K562 (cell line): ENCODE results near the gene TBL2. TPM values are rescaled to one million over a fixed set of nuclear protein-coding genes. Genes with fewer than 3 reads are reported as not detected.
A peak's percentile ranks its signal among the peaks of the same experiment; 100 is the strongest.
"Not testable (repeated sequence)": the region's sequence is repeated elsewhere in the genome, so short reads cannot be mapped to it uniquely, and the experiment has no call there.

Source experiments
- ATAC-seq: fragments of 200-7000 bp; cut with Tn5 transposase; 3 replicates; pipeline ENCODE4 v1.9.1; 2020; ENCODE audit warnings: moderate library complexity
- BruUV-seq: library from RNA; stranded (reverse); fragments of 400-500 nt; replicated peaks from 2 replicates; lab custom pipeline; 2021; lab: Mats Ljungman, UMichigan
- CTCF ChIA-PET: fragments of 300-600 bp; formaldehyde crosslinking; extraction: SDS; loops from one replicate; lab custom pipeline; 2021; ENCODE audit warnings: low intra/inter-chr PET ratio; lab: Yijun Ruan, JAX
- POLR2A ChIA-PET: fragments of 300-600, 350-650 bp; sonication (Branson Sonifier 250); formaldehyde crosslinking; extraction: SDS; loops from one replicate; lab custom pipeline; 2021; ENCODE audit warnings: antibody characterized with exemption, inconsistent platforms; lab: Yijun Ruan, JAX
- DNase-seq, 4 experiments: peaks; one replicate each; pipeline versions ENCODE4 v3.0.0 to v3.0.0-alpha.2; 2011 to 2018; ENCODE audit warnings: low spot score in 3 of 4, mixed read lengths in 3 of 4; ENCODE audit errors: extremely low read depth in 1 of 4
- FAIRE-seq: peaks from 2 replicates; lab custom pipeline; 2011; peaks lifted over from hg19 to GRCh38; lab: Jason Lieb, UNC
- H2AFZ ChIP-seq: 2 replicates; pipeline ENCODE4 v1.6.0; 2011; ENCODE audit warnings: low read depth, low read length, control low read depth, inconsistent platforms
- H3K27ac ChIP-seq: fragments of 200-600 bp; 3 replicates; pipeline ENCODE4 v1.8.0; 2011; ENCODE audit warnings: low read depth, mild to moderate bottlenecking, control low read depth, inconsistent platforms, low read length, moderate library complexity, mixed read lengths; ENCODE audit errors: extremely low read depth
- H3K27me3 ChIP-seq, 2 experiments: fragments of 300-600 bp in 1 of 2; 2 replicates in 1 of 2; 3 replicates in 1 of 2; pipeline versions ENCODE4 v1.6.0 to v1.8.0; 2011; ENCODE audit warnings: inconsistent platforms in 2 of 2, low read length in 2 of 2, mild to moderate bottlenecking in 1 of 2, mixed read lengths in 1 of 2, moderate library complexity in 1 of 2; ENCODE audit not compliant: control insufficient read depth in 2 of 2, insufficient read depth in 2 of 2
- H3K36me3 ChIP-seq: fragments of 300-600 bp; 3 replicates; pipeline ENCODE4 v1.8.0; 2011; ENCODE audit warnings: mild to moderate bottlenecking, low read length, inconsistent platforms; ENCODE audit not compliant: control insufficient read depth, insufficient read depth
- H3K4me1 ChIP-seq, 2 experiments: fragments of 200-600 bp in 1 of 2; replicated peaks in 1 of 2; 2 replicates in 1 of 2; 3 replicates in 1 of 2; pipeline versions ENCODE4 v1.5.1 to v1.8.0; 2011; ENCODE audit warnings: inconsistent platforms in 2 of 2, low read length in 2 of 2, mild to moderate bottlenecking in 1 of 2, mixed read lengths in 1 of 2, moderate library complexity in 1 of 2; ENCODE audit not compliant: control insufficient read depth in 2 of 2, insufficient read depth in 2 of 2
- H3K4me2 ChIP-seq: 2 replicates; pipeline ENCODE4 v1.6.1; 2011; ENCODE audit warnings: low read length, control low read depth, inconsistent platforms, mixed read lengths; ENCODE audit not compliant: insufficient read depth
- H3K4me3 ChIP-seq: fragments of 200-600 bp; sonication (generic), shearing (Covaris generic); 2 replicates; pipeline ENCODE4 v1.5.1; 2016; ENCODE audit warnings: control low read depth, inconsistent platforms
- H3K79me2 ChIP-seq: fragments of 200-600 bp; 3 replicates; pipeline ENCODE4 v1.8.0; 2011; ENCODE audit warnings: low read length, inconsistent platforms; ENCODE audit not compliant: control insufficient read depth, insufficient read depth
- H3K9ac ChIP-seq, 2 experiments: 2 replicates each; pipeline versions ENCODE4 v1.6.0 to v1.6.1; 2011; ENCODE audit warnings: low read depth in 2 of 2, low read length in 2 of 2, control low read depth in 1 of 2, inconsistent platforms in 1 of 2, mild to moderate bottlenecking in 1 of 2, mixed read lengths in 1 of 2; ENCODE audit not compliant: insufficient read depth in 1 of 2
- H3K9me1 ChIP-seq: one replicate; pipeline ENCODE4 v1.6.0; 2011; ENCODE audit warnings: inconsistent platforms, mild to moderate bottlenecking, low read length, moderate library complexity; ENCODE audit not compliant: control insufficient read depth, insufficient read depth
- H3K9me3 ChIP-seq: replicated peaks from 2 replicates; pipeline ENCODE4 v1.5.1; 2011; ENCODE audit warnings: low read depth, low read length, inconsistent platforms; ENCODE audit not compliant: control insufficient read depth, insufficient read depth
- H4K20me1 ChIP-seq: replicated peaks from 2 replicates; pipeline ENCODE4 v1.6.1; 2011; ENCODE audit warnings: low read length, inconsistent platforms, mixed read lengths; ENCODE audit not compliant: control insufficient read depth, insufficient read depth
- CBFA2T3 ChIP-seq: fragments of 450-650 bp; IDR thresholded peaks from 2 replicates; pipeline ENCODE4 v1.6.1; 2017
- FOXK2 ChIP-seq, 2 experiments: fragments of 450-650 bp; IDR thresholded peaks in 1 of 2; conservative IDR thresholded peaks in 1 of 2; 2 replicates each; pipeline ENCODE4 v1.6.1; 2016; ENCODE audit warnings: low read depth in 2 of 2, mild to moderate bottlenecking in 1 of 2
- MED1 ChIP-seq: sonication (generic); formaldehyde crosslinking; IDR thresholded peaks from 2 replicates; pipeline ENCODE4 v1.8.1; 2023; ENCODE audit warnings: missing genetic modification reagents, borderline replicate concordance
- PKNOX1 ChIP-seq: fragments of 450-650 bp; IDR thresholded peaks from 2 replicates; pipeline ENCODE4 v1.6.1; 2016
- RBM25 ChIP-seq: fragments of 200-400 bp; formaldehyde crosslinking; IDR thresholded peaks from 2 replicates; pipeline ENCODE4 v1.6.1; 2018; ENCODE audit warnings: low read length, low read depth, moderate library complexity; ENCODE audit not compliant: severe bottlenecking
- ZNF121 ChIP-seq: sonication (generic); formaldehyde crosslinking; conservative IDR thresholded peaks from 2 replicates; pipeline ENCODE4 v1.8.0; 2022; ENCODE audit warnings: missing genetic modification reagents
- WGBS: fragments of 100-300 bp; shearing (Covaris generic); methylation state at CpG from one replicate; pipeline ENCODE4 v1.1.6; 2016; ENCODE audit warnings: low coverage, mixed read lengths; ENCODE audit not compliant: insufficient coverage; ENCODE audit errors: missing lambda C conversion rate; 5-methylcytosine and 5-hydroxymethylcytosine counted together
- in situ Hi-C: fragments of 300-500 bp; cut with MboI; formaldehyde crosslinking; loops from 4 replicates; pipeline ENCODE4 v1.15.0; 2018; ENCODE audit warnings: inconsistent platforms, mixed read lengths
- intact Hi-C: fragments of 100-400 bp; cut with micrococcal nuclease; formaldehyde crosslinking; loops from 2 replicates; pipeline ENCODE4 v1.14.2; 2022
- polyA plus RNA-seq, 8 experiments: library from polyadenylated mRNA; depleted of rRNA in 4 of 8; stranded (reverse) in 5 of 8; unstranded in 3 of 8; fragments of >200 nt; fragmentation: Nextera tagmentation in 2 of 8; fragmentation: Illumina TruSeq in 1 of 8; extraction: Ambion mirVana in 2 of 8; extraction: Trizol in 1 of 8; gene quantifications; 2 replicates each; pipeline versions ENCODE4 v1.2.1 to v1.2.3, GENCODE V29; 2011 to 2014; ENCODE audit warnings: inconsistent platforms in 1 of 8, missing spikeins in 1 of 8
- total RNA-seq, 7 experiments: library from RNA; depleted of rRNA in 6 of 7; stranded (reverse); fragments of >200 nt in 6 of 7; fragmentation: Illumina TruSeq in 2 of 7; extraction: Trizol in 2 of 7; gene quantifications; 2 replicates each; pipeline versions ENCODE4 v1.2.1 to v1.2.3, GENCODE V29; 2011 to 2021; ENCODE audit warnings: low replicate concordance in 1 of 7

TBL2 gene
- total and polyA plus RNA-seq, 9 of the 15 experiments (the other 6 are each of a cell fraction or from before 2014, with no cell fraction given) = 2.5 to 123 (median 49.2) TPM

GRCh38 chr7:73618538-73618937, 40.2 kb upstream of the TBL2 start:
- in situ Hi-C loops (no loop called here), intact Hi-C loops (no loop called here)
- Histone ChIP-seq H3K9ac (peak overlapping the region in 1 of 2 experiments; percentile 84; a peak in 2 of 4 replicates), H3K9me3 (no peaks in the 10 kb centered on the region), H3K4me3 (no peak overlapping the region), H3K9me1 (no peaks in the 10 kb centered on the region), H3K4me1 (peaks cover 27 to 33% of the 10 kb centered on the region in 2 experiments), H3K4me2 (no peak overlapping the region), H3K36me3 (peaks cover 6% of the 10 kb centered on the region; the same call in 2 of the 3 replicates), H4K20me1 (peaks cover 8% of the 10 kb centered on the region; the same call in 1 of the 2 replicates), H3K79me2 (no peaks in the 10 kb centered on the region), H3K27ac (no peak overlapping the region), H2AFZ (no peak overlapping the region), H3K27me3 (no peaks in the 10 kb centered on the region)
- TF ChIP-seq FOXK2 (conservative IDR thresholded peaks at IDR 0.05 in 1 of 2, IDR thresholded peaks at IDR 0.05 in 1 of 2; ENCODE audit: low read depth in 2 of 2) (no peak), CBFA2T3 (0 out of 2 replicates have a peak, but pooled peaks have one; percentile 8), MED1 (CRISPR knock-in tag) (no peak)
- DNase-seq (peak in 3 of 4 experiments; percentile 34 to 61 (median 60)), ATAC-seq (peak; percentile 27), FAIRE-seq (peak; percentile 59)
- CTCF ChIA-PET = no interaction called here
- BruUV-seq = no TSS peak
- POLR2A ChIA-PET = interaction anchor here (0.8 kb wide), 1 partner anchor 75 kb away, joined by 4 read pairs; no protein-coding TSS in a partner anchor
- WGBS = 48% methylated on average over 4 of the region's 4 CpGs

GRCh38 chr7:73617520-73617919, 39.1 kb upstream of the TBL2 start:
- H3K27ac ChIP-seq, CTCF ChIA-PET, H3K4me3 ChIP-seq, in situ Hi-C loops, H3K9me1 ChIP-seq, BruUV-seq, H2AFZ ChIP-seq, H4K20me1 ChIP-seq, ATAC-seq, H3K4me2 ChIP-seq, H3K27me3 ChIP-seq, H3K36me3 ChIP-seq, intact Hi-C loops, H3K79me2 ChIP-seq, DNase-seq, H3K9ac ChIP-seq, FAIRE-seq, H3K9me3 ChIP-seq: not testable (repeated sequence)
- POLR2A ChIA-PET = interaction anchor here (1.2 to 2.0 kb wide), 2 partner anchors 10 to 26 kb away, joined by 4 read pairs; no protein-coding TSS in a partner anchor
- 79% methylated on average over 9 of the region's 9 CpGs for WGBS
- TF ChIP-seq ZNF121 (CRISPR knock-in tag) (peak; percentile 82), RBM25 (peak; percentile 14), PKNOX1 (0 out of 2 replicates have a peak, but pooled peaks have one; percentile 14)
- peaks cover 26 to 33% of the 10 kb centered on the region in 2 experiments for H3K4me1 ChIP-seq
